KBM-7 (cell line): ENCODE data around the gene TBCCD1.
"Not testable (repeated sequence)": the region's sequence is repeated elsewhere in the genome, so short reads cannot be mapped to it uniquely, and the experiment has no call there.

Source experiments
- DNase-seq: peaks from one replicate; pipeline ENCODE4 v3.0.0-alpha.2; 2015
- in situ Hi-C: fragments of 300-500 bp; cut with MboI; formaldehyde crosslinking; loops from 2 replicates; pipeline ENCODE4 v1.14.3; 2020; ENCODE audit warnings: low sequenced_read_pairs, low pct_unique_long_range_greater_than_20kb, mixed read lengths

The TBCCD1 gene

DNA sequence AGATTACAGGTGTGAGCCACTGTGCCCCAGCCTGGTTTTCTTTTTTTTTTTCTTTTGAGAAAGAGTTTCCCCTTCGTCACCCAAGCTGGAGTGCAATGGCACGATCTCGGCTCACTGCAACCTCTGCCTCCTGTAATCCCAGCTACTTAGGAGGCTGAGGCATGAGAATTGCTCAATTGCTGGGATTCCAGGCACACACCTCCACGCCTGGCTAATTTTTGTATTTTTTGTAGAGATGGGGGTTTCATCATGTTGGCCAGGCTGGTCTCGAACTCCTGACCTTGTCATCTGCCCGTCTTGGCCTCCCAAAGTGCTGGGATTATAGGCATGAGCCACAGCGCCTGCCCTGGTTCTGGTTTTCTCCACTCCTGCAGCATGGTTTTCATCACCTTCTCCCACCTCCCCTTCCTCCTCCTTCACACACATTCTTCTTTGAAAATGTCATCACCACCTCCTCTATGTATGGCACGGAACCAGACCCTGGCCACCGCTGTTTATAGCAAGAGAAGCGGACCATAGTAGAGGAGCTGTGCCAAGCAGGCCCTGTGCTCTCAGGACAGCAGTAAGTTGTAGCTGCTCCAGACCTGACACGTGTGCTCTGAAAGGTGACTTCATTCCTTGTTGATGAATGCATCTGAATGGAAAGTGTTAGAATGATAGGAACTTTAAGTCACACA, 31.1 kb upstream of the TBCCD1 start:
- no peak for DNase-seq
- in situ Hi-C loops, result no loop called here

DNA sequence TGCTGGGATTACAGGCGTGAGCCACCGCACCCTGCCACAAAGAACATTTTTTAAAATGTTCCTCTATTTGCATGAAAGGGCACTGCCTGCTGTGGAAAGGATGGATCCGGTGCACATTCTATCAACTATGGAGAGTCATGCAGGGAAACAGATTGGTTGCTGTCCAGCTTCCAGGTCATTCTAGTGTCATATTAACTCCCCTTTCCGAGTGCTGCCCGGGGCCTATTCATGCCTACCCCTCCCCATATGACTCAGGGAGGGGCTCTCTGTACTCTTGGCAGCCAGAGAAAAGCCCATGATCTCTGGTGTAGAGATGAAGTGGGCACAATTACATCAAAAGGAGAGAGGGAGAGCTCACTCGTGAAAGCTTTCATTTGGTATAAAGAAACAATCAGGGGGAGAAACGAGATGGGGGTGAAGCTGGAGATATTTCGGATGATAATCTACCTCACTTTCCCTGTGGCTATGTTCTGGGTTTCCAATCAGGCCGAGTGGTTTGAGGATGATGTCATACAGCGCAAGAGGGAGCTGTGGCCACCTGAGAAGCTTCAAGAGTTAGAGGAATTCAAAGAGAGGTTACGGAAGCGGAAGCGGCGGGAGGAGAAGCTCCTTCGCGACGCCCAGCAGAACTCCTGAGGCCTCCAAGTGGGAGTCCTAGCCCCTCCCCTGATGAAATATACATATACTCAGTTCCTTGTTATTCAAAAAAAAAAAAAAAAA, 29.6 kb upstream of the TBCCD1 start:
- in situ Hi-C loops, result no loop called here
- DNase-seq, result no peak

DNA sequence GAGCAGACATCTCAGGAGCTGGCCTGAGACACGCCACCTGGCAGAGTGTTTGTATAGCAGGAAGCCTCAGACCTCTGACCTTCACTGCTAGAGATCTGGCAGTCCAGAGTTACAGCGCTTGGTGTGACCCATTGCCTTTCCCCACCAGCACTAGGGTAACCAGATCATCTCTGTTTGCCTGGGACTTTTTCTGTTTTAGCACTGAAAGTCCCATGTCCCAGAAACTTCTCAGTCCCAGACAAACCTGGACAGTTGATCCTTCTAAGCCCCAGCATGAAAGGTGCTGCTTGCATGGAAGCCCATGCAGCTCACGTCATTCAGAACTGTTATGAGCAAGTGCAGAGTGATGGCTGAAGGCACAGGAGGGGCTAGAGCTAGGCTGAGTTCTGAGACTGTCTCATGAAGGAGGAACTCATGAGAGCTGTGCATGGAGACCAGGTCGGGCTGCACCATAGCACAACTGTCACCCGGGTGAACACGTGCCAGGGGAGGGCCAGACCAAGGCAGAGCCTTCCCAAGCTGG, 27.5 kb upstream of the TBCCD1 start:
- DNase-seq, result no peak
- in situ Hi-C loops, result no loop called here

GRCh38 chr3:186593862-186594261, 26.7 kb upstream of the TBCCD1 start:
- DNase-seq, result no peak
- in situ Hi-C loops, result no loop called here

- no peak for DNase-seq
- in situ Hi-C loops, result no loop called here
These were observed 25.5 kb upstream of the TBCCD1 start for GRCh38 chr3:186592682-186593081.

DNA sequence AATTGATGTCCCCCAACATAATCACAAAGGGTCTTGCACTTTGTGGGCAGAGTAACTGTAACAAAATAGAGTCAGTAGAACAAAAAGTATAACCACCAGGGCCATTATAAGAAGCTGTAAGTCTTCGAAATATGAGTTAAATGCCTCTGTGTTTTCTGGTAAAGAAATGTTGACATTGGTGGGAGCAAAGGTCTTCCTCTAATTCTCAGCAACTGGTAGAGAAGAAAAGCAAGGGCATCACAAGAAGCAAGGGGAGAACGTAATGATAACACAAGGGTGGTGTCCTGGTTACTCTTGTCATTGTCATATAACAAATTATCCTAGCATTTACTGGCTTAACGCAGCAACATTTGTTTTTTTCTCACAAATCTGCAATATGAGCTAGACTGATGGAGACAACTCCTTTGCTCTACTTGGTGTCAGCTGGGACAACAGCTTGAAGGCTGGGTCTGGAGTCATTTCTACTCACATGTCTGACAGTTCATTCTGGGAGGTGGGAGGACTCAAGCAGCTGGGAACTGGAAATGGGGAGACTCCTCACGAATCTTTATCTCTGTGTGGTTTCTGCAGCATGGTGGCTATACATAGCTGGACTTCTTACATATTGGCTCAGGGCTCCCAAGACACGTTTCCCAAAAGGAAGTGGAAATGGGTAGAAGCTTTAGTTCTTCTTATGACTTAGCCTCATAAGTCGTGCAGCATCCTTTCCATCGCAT, 23.6 kb upstream of the TBCCD1 start:
- DNase-seq, result no peak
- in situ Hi-C loops, result no loop called here

DNA sequence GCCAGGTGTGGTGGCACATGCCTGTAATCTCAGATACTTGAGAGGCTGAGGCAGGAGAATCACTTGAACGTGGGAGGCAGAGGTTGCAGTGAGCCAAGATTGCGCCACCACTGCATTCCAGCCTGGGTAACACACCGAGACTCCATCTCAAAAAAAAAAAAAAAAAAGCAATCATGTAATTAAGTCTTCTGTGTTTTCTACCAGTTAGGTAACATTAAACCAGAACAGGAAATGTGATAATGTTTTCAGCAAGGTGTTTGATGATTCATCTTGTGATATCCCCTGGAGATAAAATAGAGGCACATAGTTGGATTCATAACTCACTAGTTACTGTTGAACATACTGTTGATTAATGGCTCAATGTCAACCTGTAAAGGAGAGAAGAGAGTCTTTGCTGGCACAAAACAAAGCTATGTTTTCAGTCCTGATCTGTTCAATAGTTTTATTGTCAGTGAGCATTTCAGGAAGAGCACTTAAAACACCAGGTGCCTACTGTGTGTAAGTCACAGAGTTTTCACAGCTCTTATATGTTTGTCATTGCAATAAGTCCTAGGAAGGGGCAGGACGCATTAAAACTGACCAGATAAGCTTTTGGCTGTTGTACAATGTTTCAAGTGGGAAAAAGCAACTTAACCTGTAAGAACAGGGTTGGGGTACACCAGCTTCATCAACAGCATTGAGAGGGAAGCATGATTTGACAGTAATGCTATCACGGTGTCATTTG, 22.9 kb upstream of the TBCCD1 start:
- in situ Hi-C loops, result no loop called here
- DNase-seq, result peak; percentile 19

DNA sequence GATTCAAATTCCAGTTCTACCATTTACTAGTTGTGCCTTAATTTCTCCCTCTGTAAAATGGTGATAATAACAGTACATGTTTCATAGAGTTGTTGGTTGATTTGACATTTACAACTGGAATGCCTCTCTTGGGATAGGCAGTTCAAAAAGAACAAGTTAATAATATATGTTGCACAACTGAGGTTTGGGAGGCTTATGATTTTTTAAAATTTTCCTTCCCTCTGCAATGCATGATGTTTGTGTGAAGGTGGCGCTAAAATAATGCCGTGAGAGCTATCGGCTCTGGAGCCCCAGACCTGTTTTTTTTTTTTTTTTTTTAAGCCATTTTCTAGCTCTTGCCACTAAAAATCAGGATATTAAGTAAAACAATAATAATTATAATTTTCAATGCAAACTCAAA, 22.0 kb upstream of the TBCCD1 start:
- DNase-seq, result peak; percentile 21
- in situ Hi-C loops, result no loop called here

GRCh38 chr3:186588632-186589031, 21.5 kb upstream of the TBCCD1 start:
- in situ Hi-C loops, result no loop called here
- DNase-seq, result no peak

DNA sequence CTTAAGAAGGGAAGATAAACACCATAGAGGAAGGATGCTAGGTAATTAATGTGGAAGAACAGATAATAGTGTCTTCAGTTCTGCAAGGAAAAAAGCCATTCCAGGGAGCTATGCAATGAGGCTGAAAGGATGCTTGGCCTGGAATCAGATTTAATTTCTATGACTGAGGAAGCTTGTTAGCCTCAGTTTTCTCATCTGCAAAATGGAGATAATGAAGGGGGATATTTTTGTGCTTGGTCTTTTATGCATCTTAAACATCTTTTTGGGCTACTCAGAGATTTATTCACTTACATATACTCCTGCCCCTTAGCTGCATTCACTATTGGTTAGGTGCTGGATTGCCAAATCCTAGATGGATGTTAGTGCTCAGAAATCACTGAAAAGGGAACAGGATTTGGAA, 20.0 kb upstream of the TBCCD1 start:
- in situ Hi-C loops, result no loop called here

GRCh38 chr3:186586245-186586644, 19.1 kb upstream of the TBCCD1 start:
- in situ Hi-C loops, DNase-seq: not testable (repeated sequence)

More for the DNA sequence above, 20.0 kb upstream of the TBCCD1 start:
- no peak for DNase-seq

DNA sequence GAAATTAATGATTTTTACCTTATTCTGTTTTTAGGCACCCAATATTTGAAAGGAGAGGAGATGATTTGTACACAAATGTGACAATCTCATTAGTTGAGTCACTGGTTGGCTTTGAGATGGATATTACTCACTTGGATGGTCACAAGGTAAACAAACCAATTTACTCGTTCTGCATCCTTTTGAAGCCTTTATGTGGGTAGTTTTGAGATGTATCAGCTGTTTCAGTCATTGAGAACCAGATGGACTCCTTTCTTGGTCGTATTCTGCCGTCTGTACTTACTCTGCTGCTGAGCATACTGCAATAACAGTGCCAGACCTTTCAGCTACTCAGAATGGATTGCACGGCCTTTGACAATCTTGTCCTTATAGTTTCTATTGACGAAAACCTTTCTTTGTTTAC, 16.7 kb upstream of the TBCCD1 start:
- DNase-seq, result no peak
- in situ Hi-C loops, result no loop called here

DNA sequence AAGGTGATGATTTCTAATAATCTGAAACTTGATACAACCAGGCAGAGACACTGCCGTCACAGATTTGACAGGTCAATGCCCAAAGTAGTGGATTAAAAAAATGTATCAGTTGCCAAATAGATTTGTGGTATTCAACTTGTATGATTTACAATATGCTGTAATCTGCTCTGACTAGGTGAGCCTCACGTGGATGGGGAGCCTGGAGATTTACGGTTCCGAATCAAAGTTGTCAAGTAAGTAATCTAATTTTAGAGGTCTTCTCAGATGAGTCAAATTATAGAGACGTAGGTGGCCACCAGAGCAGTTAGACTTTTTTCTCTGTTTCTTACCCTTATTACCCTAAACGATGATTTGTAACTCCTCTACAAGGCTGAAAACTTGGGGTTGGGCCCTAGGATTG, 15.4 kb upstream of the TBCCD1 start:
- in situ Hi-C loops, result no loop called here

DNA sequence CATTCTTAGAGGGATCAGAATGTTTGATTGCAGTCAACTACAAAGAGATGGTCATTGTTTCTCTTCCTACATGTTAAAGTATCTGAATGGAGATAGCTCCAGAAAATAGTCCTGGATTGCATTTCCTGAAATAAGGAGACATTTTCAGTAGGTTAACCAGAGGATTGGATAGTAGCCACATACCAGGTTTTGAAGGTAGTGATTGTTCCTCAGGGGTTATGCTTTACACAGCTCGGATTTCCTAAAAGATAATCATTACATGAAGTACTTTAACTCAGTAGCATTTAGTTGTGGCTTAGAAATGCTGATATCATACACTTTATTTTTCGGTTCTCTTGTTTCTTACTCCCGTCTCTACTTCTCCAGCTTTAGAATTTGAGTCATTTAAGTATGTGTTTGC, 13.6 kb upstream of the TBCCD1 start:
- in situ Hi-C loops, result no loop called here
- no peak for DNase-seq

More for the DNA sequence above, 15.4 kb upstream of the TBCCD1 start:
- DNase-seq, result no peak

- in situ Hi-C loops, result no loop called here
- DNase-seq, result no peak
These were observed 10.4 kb upstream of the TBCCD1 start for GRCh38 chr3:186577521-186577920.

- in situ Hi-C loops, result no loop called here
- DNase-seq, result peak; percentile 49
These were observed 4.5 kb upstream of the TBCCD1 start for GRCh38 chr3:186571644-186572013.

DNA sequence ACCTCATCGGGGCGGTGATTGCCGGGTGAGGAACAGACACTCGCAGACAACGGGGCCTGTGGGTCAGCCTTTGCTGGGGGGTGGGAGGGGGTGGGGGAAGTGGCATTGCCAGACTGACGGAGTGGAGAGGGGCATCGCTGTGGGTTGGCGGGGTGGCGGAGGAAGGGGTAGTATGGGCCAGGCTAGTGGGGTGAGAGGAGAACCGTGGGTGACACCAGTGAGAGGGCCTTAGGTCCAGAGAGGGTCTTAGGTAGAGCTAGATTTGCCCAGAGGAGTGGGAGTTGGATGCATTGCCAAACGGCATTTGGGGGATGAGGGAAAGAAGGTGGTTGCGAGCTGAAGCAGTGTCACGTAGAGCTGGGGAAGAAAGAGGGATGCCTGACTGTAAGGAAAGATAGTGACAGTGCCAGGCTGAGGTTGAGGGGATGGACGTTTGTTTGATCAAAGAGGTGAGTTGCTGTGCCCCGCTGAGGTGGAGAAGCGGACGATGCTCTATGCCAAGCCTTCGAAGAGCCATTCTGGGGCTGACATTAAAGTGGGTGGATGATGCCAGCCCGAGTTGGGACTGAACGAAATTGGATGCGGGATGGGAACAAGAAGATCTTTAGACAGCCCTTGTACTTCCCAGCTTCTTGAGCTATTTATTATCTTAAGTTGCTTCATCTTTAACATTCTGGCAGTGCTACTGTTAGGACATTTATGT, 4.0 kb upstream of the TBCCD1 start:
- no peak for DNase-seq
- in situ Hi-C loops, result no loop called here

DNA sequence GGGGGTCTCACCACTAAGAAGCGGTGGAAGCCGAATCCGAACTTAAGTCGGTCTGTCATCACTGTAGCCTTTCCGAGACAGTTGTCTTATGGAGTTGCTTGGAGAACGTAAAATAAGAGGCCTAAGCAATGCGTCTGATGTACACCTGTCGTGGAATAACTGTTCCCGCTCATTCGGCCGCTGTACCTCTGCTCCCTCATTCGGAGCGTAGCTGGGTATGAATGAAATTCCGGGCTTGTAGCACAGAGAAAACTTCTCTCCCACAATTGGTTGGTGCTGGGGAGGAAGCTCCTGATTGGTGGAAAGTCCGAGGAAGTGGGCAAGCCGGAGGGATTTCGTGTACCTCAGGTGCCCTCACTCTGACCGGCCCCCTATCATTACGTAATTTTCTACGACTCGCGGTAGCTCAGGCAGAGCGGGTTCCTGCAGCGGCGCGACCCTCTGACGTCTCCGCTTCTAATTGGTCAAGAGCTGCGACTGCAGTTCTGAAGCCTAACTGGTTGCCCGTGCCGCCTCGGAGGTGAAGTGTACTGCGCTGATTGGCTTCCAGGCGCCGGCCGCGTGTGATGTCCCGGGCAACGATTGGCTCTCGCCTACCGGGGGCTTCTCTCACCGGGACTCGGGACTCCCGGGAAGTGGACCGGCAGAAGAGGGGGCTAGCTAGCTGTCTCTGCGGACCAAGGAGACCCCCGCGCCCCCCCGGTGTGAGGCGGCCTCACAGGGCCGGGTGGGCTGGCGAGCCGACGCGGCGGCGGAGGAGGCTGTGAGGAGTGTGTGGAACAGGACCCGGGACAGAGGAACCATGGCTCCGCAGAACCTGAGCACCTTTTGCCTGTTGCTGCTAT, 3.2 kb upstream of the TBCCD1 start, which contains the start of gene DNAJB11:
Gene DNAJB11, plus strand, starts transcription at position 625 of the 845 bp plus-strand sequence. Its CDS starts 178 bp downstream, at position 803.
- peak; percentile 99 for DNase-seq
- in situ Hi-C loops, result no loop called here
